ENCODE results near the gene TCF12.

TCF12 gene

GRCh38 chr15:57234156-57234555 is 315.7 kb downstream of the TCF12 start:
- no peak overlapping the region for H3K4me3 ChIP-seq (ENCODE audit: low read length)
- DNase-seq (ENCODE audit: low read depth), result no peak
- no peak for TF ChIP-seq CTCF (IDR thresholded peaks at IDR 0.05; ENCODE audit: insufficient read depth, low read depth, low read length, missing control alignments)

GRCh38 chr15:57235186-57235585 is 316.7 kb downstream of the TCF12 start:
- H3K4me3 ChIP-seq (ENCODE audit: low read length), result no peak overlapping the region
- no peak for DNase-seq (ENCODE audit: low read depth)
- no peak for TF ChIP-seq CTCF (IDR thresholded peaks at IDR 0.05; ENCODE audit: insufficient read depth, low read depth, low read length, missing control alignments)

GRCh38 chr15:57235873-57236272 is 317.4 kb downstream of the TCF12 start:
- no peak for TF ChIP-seq CTCF (IDR thresholded peaks at IDR 0.05; ENCODE audit: insufficient read depth, low read depth, low read length, missing control alignments)
- no peak overlapping the region for H3K4me3 ChIP-seq (ENCODE audit: low read length)
- DNase-seq (ENCODE audit: low read depth), result no peak

GRCh38 chr15:57236561-57237300 is 318.3 kb downstream of the TCF12 start:
- TF ChIP-seq CTCF (IDR thresholded peaks at IDR 0.05; ENCODE audit: insufficient read depth, low read depth, low read length, missing control alignments), result no peak
- DNase-seq (ENCODE audit: low read depth), result no peak
- H3K4me3 ChIP-seq (ENCODE audit: low read length), result no peak overlapping the region

DNA sequence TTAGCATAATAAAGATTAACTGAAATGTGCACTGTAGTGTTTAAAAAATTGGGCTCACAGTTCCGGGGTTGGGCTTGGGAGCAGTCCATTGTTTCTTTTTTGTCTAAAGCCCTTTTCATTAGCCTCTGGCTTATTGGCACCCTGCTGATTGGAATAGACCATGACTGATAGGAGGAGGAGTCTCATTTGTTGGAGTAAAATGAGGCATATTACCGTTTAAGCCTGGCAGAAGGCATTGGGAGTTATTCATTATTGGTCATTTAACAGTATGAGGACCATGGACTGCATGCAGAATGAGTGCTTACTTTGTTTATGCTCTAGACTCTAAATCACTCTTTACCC is 318.8 kb downstream of the TCF12 start:
- no peak overlapping the region for H3K4me3 ChIP-seq (ENCODE audit: low read length)
- no peak for TF ChIP-seq CTCF (IDR thresholded peaks at IDR 0.05; ENCODE audit: insufficient read depth, low read depth, low read length, missing control alignments)
- no peak for DNase-seq (ENCODE audit: low read depth)

GRCh38 chr15:57237676-57238075 is 319.2 kb downstream of the TCF12 start:
- H3K4me3 ChIP-seq (ENCODE audit: low read length), result no peak overlapping the region
- no peak for TF ChIP-seq CTCF (IDR thresholded peaks at IDR 0.05; ENCODE audit: insufficient read depth, low read depth, low read length, missing control alignments)
- DNase-seq (ENCODE audit: low read depth), result no peak

DNA sequence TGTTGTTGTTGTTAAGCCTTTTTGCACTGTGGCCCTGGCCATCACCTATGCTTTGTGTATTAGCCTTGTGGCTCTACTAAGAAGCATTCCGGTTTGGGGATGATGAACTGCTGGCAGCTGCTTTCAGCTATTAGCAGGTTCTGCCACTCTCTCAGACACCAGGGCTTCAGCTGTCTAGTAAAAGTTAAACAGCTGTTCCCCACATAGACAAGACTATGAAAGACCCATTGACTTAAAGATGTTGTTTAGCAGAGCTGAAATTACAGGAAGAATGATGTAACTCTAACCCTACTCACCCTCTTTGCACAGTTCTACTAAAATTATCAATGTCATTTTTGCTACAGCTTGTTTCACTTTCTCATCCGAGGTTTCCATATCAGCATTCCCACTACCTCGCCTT is 326.7 kb downstream of the TCF12 start:
- TF ChIP-seq CTCF (IDR thresholded peaks at IDR 0.05; ENCODE audit: insufficient read depth, low read depth, low read length, missing control alignments), result no peak
- no peak for DNase-seq (ENCODE audit: low read depth)

More for the DNA sequence above, 326.7 kb downstream of the TCF12 start:
- no peak overlapping the region for H3K4me3 ChIP-seq (ENCODE audit: low read length)

Data from epithelial cell of esophagus (primary cell).